ENCODE measurements around the gene CLEC16A.

CLEC16A gene

DNA sequence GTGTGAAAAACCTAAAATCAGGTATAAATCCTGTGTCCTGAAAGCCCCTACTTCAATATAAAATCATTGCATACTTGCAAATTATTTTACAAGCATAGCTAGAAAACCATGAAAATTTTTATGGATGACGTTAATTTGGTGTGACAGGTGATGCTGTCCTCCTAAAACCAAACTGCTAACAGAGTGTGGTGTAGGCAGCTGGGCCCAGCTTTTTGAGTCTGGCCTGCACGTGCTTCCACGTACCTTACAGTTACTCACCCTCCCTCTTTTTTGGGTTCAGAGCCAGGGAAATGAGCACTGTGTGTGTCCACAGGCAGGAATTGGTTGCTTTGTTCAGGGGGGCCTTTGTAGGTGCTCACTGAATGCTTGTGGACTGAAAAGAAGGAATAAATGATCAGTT is 36.4 kb downstream of the CLEC16A start:
- DNase-seq (ENCODE audit: low spot score in 2 of 2) (no peak), ATAC-seq (no peak)
- Mint-ChIP-seq H3K27ac (peak overlapping the region; percentile 29), H3K36me3 (peaks cover 78% of the 10 kb centered on the region), H3K9me3 (no peaks in the 10 kb centered on the region), H3K4me3 (peak overlapping the region; percentile 75), H3K4me1 (peaks cover 44% of the 10 kb centered on the region)

DNA sequence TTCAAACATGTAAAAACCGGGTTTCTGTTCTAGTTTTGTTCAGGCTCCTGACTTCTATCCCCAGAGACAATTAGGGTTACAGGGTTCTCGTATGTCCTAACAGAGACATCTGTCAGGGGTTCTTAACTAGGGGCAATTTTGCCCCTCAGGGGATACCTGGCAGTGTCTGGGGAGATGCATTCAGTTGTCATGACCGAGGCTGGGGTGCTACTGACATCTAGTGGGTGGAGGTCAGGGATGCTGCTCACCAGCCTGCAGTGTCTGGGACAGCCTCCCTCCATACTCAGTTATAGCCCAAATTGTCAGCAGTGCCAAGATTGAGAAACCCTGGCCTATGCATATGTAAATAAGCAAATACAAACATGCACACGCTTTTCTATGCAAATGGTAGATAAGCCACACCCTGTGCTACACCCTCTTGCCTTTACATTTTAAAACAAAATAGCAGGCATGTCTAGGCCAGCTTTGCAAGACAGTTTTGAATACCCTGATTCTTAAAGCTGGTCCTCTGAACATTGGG is 37.4 kb downstream of the CLEC16A start:
- ATAC-seq (peak; percentile 82), DNase-seq (ENCODE audit: low spot score in 2 of 2) (peak in 1 of 2 donors; percentile 82)
- peak overlapping the region; percentile 75 for H3K4me3 Mint-ChIP-seq

DNA sequence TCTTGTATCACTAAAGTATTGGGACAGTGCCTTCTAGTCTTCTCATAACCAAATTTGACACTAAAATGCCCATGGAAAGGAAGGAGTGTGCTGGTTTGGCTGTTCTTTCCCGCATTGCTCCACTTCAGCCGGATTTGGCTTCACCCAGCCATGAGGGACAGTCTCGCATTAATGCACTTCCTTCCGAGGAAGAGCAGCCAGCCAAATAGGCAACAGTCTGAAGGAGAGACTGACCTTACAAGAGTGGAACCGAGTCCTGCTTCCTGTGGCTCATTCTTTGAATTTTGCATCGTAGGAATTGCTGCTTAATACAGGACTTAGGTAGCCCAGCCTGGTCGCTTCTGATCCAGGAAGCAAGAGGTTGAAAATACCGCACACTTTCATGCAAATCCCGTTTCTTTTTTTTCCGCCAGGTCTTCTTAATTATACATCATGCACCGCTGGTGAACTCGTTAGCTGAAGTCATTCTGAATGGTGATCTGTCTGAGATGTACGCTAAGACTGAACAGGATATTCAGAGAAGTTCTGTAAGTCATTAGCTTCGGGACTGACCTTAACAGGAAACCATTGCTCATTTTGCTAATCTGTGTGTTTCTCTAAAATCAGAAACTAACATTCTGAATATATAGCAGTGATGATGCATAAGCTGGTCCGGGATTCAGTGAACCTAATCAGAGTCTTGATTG is 38.2 kb downstream of the CLEC16A start:
- peak overlapping the region; percentile 75 for H3K4me3 Mint-ChIP-seq
- ATAC-seq = peak; percentile 84

More for the DNA sequence above, 37.4 kb downstream of the CLEC16A start:
- no peaks in the 10 kb centered on the region for H3K9me3 Mint-ChIP-seq
- H3K27ac Mint-ChIP-seq = peak overlapping the region; percentile 90
- H3K4me1 Mint-ChIP-seq = peaks cover 51% of the 10 kb centered on the region
- peaks cover 76% of the 10 kb centered on the region for H3K36me3 Mint-ChIP-seq

DNA sequence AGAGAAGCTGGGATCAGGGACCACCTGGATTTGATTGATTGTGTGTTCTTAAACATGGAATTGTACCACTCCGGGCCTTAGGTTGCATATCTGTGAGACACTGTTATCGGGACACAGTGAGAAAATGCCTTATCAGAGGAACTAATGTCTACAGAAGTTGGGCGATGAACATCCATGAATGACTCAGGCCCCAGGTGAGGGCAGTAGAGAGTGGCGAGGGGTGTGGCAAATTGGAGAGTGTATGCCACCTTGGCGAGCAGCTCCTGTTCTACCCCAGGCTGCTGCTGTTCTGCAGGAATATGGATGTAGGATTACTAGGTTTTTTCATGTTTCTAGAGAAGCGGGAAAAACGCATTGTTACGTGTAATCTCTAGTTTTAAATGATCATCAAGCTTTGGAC is 38.8 kb downstream of the CLEC16A start:
- ATAC-seq (peak; percentile 33), DNase-seq (ENCODE audit: low spot score in 2 of 2) (peak in 1 of 2 donors; percentile 64)
- Mint-ChIP-seq H3K4me1 (peaks cover 57% of the 10 kb centered on the region), H3K4me3 (peak overlapping the region; percentile 75), H3K9me3 (no peaks in the 10 kb centered on the region), H3K36me3 (peaks cover 69% of the 10 kb centered on the region), H3K27ac (peak overlapping the region; percentile 90)

More for the DNA sequence above, 38.2 kb downstream of the CLEC16A start:
- peaks cover 74% of the 10 kb centered on the region for H3K36me3 Mint-ChIP-seq
- H3K27ac Mint-ChIP-seq = peak overlapping the region; percentile 90
- no peaks in the 10 kb centered on the region for H3K9me3 Mint-ChIP-seq
- H3K4me1 Mint-ChIP-seq = peaks cover 57% of the 10 kb centered on the region
- no peak for DNase-seq (ENCODE audit: low spot score in 2 of 2)

DNA sequence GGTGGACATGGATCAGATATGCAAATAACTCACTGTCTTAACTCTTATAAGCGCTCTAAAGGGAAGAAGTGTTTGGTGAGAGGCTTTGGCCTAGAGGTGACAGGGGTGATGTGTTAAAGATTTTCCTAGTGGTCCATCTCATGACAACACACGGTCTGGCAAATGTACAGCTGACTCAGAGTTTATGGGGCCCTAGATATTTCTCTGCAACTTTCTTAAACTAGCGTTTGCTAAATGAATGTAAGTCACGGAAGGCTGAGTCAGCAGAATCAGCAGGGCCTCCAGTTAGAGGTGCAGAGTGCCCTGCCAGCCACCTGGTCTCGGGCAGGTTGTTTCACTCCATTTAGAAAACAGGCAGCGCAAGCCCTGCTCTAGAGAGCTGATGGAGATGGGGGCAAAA is 40.1 kb downstream of the CLEC16A start:
- DNase-seq (ENCODE audit: low spot score in 2 of 2) (no peak), ATAC-seq (no peak)
- peak overlapping the region; percentile 75 for H3K4me3 Mint-ChIP-seq
- peaks cover 69% of the 10 kb centered on the region for H3K36me3 Mint-ChIP-seq
- peaks cover 70% of the 10 kb centered on the region for H3K4me1 Mint-ChIP-seq
- H3K9me3 Mint-ChIP-seq = no peaks in the 10 kb centered on the region
- H3K27ac Mint-ChIP-seq = peak overlapping the region; percentile 21

DNA sequence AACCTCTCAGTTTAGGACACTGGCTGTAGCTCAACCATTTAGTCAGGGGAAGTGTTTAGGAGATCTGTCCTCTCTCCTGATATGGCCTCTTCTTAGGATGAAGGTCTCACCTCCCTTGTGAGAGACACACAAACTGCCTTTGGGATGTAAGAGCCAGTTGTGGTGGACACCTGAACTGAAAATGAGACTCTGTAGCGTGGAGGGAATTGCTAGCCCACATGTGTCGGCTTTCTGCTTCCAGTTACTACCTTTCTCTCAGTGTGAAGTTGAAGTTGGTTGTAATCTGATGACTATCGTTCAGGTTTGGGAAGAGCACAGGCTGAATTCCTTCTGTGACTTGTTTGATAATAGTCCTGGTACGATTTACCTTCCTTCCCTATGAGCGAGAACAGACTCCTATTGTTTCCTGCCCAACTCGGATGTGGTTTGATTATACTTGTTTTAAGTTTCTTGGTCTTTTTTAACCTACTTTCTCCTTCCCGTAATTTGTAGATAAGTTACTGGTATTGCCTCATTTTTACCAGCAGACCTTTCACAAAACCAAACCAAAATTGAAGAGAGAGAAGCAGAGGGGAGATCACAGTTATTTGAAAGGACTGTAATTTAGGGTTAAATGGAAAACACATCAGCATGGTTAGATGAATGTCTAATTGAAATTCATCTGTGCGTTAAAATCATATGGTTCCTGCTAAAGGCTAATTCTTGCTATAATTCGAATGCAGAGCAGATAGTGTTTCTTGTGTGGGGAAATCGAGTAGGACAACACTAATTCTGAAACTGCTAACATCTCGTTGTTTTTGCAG is 43.2 kb downstream of the CLEC16A start:
- Mint-ChIP-seq H3K9me3 (no peaks in the 10 kb centered on the region), H3K27ac (peak overlapping the region; percentile 75), H3K4me3 (peak overlapping the region; percentile 46), H3K36me3 (peaks cover 60% of the 10 kb centered on the region), H3K4me1 (peaks cover 86% of the 10 kb centered on the region)
- DNase-seq (ENCODE audit: low spot score in 2 of 2) (peak in 1 of 2 donors; percentile 57), ATAC-seq (peak; percentile 49)

DNA sequence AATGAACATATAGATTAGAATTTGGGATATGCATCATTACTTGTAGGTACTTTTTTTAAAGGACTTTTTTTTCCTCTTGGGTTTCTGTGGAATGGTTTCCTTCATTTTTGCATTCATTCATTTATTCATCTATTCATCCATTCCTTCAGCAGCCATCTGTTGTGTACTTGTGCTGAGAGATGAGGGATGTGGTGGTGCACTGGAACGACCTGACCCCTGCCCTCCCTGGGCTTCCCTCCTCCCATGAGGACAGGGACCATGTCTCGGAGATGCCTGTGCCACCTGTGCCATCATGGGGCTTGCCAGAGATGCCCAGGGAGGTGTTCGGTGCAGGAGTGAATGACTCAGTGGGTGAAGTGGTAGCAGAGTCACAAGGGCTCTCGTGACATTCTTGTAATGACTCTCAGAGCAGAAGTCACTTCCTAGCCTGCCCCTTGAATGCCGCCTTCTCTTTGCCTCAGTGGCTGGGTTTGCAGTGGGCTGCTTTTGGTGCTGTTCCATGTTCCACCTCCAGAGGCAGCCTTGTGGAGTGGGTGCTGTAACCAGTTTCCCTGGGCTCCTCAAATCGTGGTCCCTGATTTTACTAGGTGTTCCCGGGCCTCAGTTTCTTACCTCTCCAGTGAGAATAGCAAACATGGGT is 43.9 kb downstream of the CLEC16A start:
- H3K27ac Mint-ChIP-seq = peak overlapping the region; percentile 75
- H3K9me3 Mint-ChIP-seq = no peaks in the 10 kb centered on the region
- peak overlapping the region; percentile 46 for H3K4me3 Mint-ChIP-seq
- peaks cover 59% of the 10 kb centered on the region for H3K36me3 Mint-ChIP-seq
- DNase-seq (ENCODE audit: low spot score in 2 of 2) = peak; percentile 63 to 90
- H3K4me1 Mint-ChIP-seq = peaks cover 85% of the 10 kb centered on the region
- peak; percentile 96 for ATAC-seq

DNA sequence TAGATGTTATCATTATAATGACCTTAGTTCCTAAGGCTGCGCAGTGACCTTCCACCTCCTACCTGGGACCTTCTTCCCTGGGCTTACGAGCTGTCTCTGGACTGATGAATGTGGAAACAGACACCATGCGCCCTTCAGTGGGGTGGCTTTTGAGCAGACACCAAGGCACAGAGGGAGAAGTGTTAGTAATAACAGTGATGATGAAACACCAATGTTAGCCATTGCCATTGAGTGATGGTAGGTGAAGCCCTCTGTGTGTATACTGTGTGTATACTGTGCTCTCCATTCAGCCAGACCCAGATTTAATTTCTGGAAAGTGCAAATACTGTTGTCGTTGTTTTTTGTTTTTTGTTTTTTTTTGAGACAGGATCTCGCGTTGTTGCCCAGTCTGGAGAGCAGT is 44.5 kb downstream of the CLEC16A start:
- Mint-ChIP-seq H3K4me3 (peak overlapping the region; percentile 46), H3K4me1 (peaks cover 80% of the 10 kb centered on the region), H3K9me3 (no peaks in the 10 kb centered on the region), H3K36me3 (peaks cover 65% of the 10 kb centered on the region), H3K27ac (peak overlapping the region; percentile 75)
- ATAC-seq (peak; percentile 19), DNase-seq (ENCODE audit: low spot score in 2 of 2) (no peak)

DNA sequence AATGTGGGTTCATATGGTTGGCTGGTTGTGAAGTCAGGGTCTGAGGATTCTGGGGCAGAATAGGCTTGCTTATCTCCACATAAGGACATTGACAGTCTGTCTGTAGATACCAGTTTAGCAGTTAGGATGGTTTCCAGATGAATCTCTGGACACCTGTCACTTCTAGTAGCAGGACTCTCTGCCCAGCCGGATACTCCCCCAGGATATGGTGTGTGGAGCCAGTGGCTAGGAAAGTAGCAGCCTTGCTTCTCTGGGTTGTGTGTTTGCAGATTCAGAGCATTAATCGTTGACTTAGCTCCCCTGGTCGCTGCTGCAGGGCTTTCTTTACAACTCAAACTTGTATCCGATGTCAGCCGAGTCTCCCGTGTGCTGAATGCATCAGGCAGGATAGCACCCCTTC is 45.2 kb downstream of the CLEC16A start:
- no peak for DNase-seq (ENCODE audit: low spot score in 2 of 2)
- H3K4me1 Mint-ChIP-seq = peaks cover 76% of the 10 kb centered on the region
- peak overlapping the region; percentile 75 for H3K27ac Mint-ChIP-seq
- peaks cover 64% of the 10 kb centered on the region for H3K36me3 Mint-ChIP-seq
- H3K9me3 Mint-ChIP-seq = no peaks in the 10 kb centered on the region
- no peak for ATAC-seq
- peak overlapping the region; percentile 46 for H3K4me3 Mint-ChIP-seq

DNA sequence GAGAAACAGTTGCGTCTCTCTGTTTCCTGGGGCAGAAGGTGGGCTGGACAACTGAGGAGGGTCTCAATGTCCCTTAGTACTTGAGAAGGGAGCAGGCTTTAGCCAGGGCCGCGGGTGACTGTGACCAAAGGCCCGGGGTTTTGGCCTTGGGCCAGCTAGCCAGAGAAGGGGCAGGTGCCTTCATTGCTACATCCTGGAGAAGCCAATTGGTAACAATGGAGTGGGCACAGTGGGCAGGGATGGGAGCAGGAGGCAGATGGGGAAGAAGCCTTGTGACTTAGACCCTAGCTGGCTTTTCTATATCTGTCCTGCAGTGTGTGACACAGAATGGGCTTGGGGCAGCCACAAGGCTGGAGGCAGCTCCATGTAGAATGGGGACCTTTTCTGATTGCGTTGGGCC is 46.0 kb downstream of the CLEC16A start:
- ATAC-seq = no peak
- peaks cover 63% of the 10 kb centered on the region for H3K36me3 Mint-ChIP-seq
- H3K4me3 Mint-ChIP-seq = peak overlapping the region; percentile 56
- H3K9me3 Mint-ChIP-seq = no peaks in the 10 kb centered on the region
- H3K27ac Mint-ChIP-seq = peak overlapping the region; percentile 70
- H3K4me1 Mint-ChIP-seq = peaks cover 81% of the 10 kb centered on the region
- no peak for DNase-seq (ENCODE audit: low spot score in 2 of 2)

DNA sequence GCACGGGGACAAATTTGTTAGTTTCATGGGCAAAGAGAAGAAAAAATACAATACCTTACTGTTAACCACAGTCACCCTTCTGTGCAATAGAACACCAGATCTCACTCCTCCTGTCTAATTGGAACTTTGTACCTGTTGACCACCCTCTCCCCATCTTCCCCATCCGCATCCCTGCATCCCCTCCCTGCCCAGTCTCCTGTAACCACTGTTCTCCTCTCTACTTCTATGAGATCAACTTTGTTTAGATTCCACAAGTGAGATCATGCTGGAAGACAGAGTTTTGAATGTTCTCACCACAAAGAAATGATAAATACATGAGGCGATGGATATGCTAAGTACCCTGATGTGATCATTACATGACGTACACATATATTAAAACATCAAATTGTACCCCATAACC is 47.7 kb downstream of the CLEC16A start:
- no peak for DNase-seq (ENCODE audit: low spot score in 2 of 2)
- no peak for ATAC-seq
- Mint-ChIP-seq H3K4me1 (peaks cover 74% of the 10 kb centered on the region), H3K4me3 (peak overlapping the region; percentile 56), H3K27ac (peak overlapping the region; percentile 70), H3K36me3 (peaks cover 60% of the 10 kb centered on the region), H3K9me3 (no peaks in the 10 kb centered on the region)

DNA sequence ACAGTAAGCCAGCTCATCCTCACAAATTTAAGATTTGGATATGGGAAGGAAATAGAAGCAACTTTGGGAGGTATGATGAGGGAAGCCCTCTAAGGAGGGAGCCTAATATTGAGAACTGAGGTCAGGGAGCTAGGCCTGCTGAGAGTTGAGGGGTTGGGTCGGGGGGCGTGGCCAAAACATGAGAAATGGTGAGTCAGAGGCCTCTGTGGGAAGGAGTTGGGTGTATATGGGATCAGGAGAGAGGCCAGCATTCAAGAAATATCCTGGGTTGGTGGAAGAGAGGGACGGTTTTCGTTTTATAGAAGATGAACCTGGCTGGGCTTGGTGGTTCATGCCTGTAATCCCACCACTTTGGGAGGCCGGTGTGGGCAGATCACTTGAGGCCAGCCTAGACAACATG is 48.4 kb downstream of the CLEC16A start:
- Mint-ChIP-seq H3K36me3 (peaks cover 57% of the 10 kb centered on the region), H3K9me3 (no peaks in the 10 kb centered on the region), H3K4me3 (peak overlapping the region; percentile 56), H3K4me1 (peaks cover 67% of the 10 kb centered on the region), H3K27ac (peak overlapping the region; percentile 70)
- DNase-seq (ENCODE audit: low spot score in 2 of 2) (no peak), ATAC-seq (no peak)

DNA sequence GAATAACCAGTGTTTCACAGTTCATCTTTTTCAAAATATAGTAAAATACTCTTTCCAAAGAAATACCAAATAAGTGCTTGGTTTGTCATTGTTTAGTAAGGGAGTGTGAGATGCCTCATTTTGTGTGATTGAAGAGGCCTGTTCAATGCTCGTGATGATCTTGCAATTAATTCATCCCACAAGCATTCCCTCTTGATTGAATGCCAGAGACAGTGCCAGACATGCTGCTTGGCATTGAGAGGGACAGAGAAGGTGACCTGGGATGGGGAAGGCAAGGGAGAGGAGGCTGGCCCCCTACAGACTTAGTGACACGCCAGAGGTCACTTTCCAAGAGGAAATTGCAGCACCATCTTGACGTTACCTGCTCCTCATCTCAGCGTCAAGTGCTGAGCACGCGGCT is 49.3 kb downstream of the CLEC16A start:
- H3K36me3 Mint-ChIP-seq = peaks cover 52% of the 10 kb centered on the region
- no peak for DNase-seq (ENCODE audit: low spot score in 2 of 2)
- H3K27ac Mint-ChIP-seq = no peak overlapping the region
- no peak for ATAC-seq
- no peaks in the 10 kb centered on the region for H3K9me3 Mint-ChIP-seq
- no peak overlapping the region for H3K4me3 Mint-ChIP-seq
- H3K4me1 Mint-ChIP-seq = peaks cover 61% of the 10 kb centered on the region

DNA sequence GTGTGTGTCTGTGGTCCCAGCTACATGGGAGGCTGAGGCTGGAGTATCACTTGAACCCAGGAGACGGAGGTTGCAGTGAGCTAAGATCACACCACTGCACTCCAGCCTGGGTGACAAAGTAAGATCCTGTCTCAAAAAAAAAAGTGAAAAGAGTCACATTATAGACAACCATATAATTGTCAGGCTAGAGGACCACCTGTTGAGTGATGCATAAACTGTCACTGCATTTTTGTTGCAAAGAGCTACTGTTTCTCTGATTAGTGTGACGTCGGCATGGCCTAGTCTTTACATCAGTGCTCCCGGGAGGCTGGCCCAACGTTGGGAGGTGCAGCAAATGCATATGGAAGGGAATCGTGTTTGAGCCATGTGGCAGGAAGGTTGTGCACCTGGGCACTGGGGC is 50.2 kb downstream of the CLEC16A start:
- ATAC-seq = no peak

DNA sequence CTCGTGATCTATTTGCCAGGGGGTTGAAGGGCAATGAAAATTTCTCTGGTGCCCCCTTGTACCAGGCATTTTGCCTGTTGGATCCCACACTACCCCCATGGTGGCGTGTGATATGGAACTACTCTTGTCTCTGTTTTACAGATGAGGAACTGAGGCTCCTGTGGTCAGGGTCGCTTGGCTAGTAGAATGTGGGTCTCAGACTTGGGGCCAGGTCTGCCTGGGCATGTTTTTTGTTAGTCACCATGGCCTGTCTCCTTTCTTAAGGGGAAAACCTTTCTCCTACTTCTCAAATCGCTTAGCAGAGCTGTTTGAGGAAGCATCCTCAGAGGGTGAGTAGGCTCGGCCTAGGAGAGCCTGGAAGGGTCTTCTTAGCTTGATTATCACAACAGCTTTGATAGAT is 51.2 kb downstream of the CLEC16A start:
- H3K4me1 Mint-ChIP-seq = peaks cover 44% of the 10 kb centered on the region
- H3K36me3 Mint-ChIP-seq = peaks cover 37% of the 10 kb centered on the region
- DNase-seq (ENCODE audit: low spot score in 2 of 2) (no peak), ATAC-seq (no peak)
- H3K27ac Mint-ChIP-seq = peak overlapping the region; percentile 52
- H3K4me3 Mint-ChIP-seq = no peak overlapping the region
- H3K9me3 Mint-ChIP-seq = no peaks in the 10 kb centered on the region

More for the DNA sequence above, 50.2 kb downstream of the CLEC16A start:
- H3K36me3 Mint-ChIP-seq = peaks cover 43% of the 10 kb centered on the region
- peak overlapping the region; percentile 52 for H3K27ac Mint-ChIP-seq
- H3K4me1 Mint-ChIP-seq = peaks cover 54% of the 10 kb centered on the region
- DNase-seq (ENCODE audit: low spot score in 2 of 2) = no peak
- H3K4me3 Mint-ChIP-seq = no peak overlapping the region
- no peaks in the 10 kb centered on the region for H3K9me3 Mint-ChIP-seq
